Urinary bladder (tissue), 4 donors: ENCODE measurements around the gene RBPJL. TPM values are rescaled to one million over a fixed set of nuclear protein-coding genes. Genes with fewer than 3 reads are reported as not detected.
A peak's percentile ranks its signal among the peaks of the same experiment; 100 is the strongest.

ENCODE experiments used
- DNase-seq: peaks from one replicate; pipeline ENCODE4 v3.0.0-alpha.2; 2015; ENCODE audit errors: extremely low spot score
- H3K27ac ChIP-seq: one replicate; pipeline ENCODE4 v1.5.1; 2013; ENCODE audit warnings: low read depth, mild to moderate bottlenecking, moderate library complexity
- H3K36me3 ChIP-seq: one replicate; pipeline ENCODE4 v1.6.1; 2013; ENCODE audit warnings: mild to moderate bottlenecking, moderate library complexity; ENCODE audit not compliant: insufficient read depth
- H3K4me1 ChIP-seq: one replicate; pipeline ENCODE4 v1.6.1; 2013; ENCODE audit warnings: mild to moderate bottlenecking, moderate library complexity; ENCODE audit not compliant: insufficient read depth
- H3K4me3 ChIP-seq: one replicate; pipeline ENCODE4 v1.5.1; 2013; ENCODE audit warnings: low read depth, low read length
- WGBS: extraction: QIAGEN DNeasy Blood & Tissue Kit; methylation state at CpG from one replicate; pipeline ENCODE4 v1.1.7; 2013; 5-methylcytosine and 5-hydroxymethylcytosine counted together
- polyA plus RNA-seq: library from polyadenylated mRNA; stranded (reverse); fragments of 200-250 nt; gene quantifications from one replicate; pipeline ENCODE4 v1.2.3, GENCODE V29; 2013
- total RNA-seq: library from RNA; depleted of rRNA; stranded (reverse); fragments of >200 nt; gene quantifications from one replicate; pipeline ENCODE4 v1.2.3, GENCODE V29; 2014
- donor health status: healthy with polysubstance abuse.
- donor health status: healthy.

Gene RBPJL
- total and polyA plus RNA-seq, 2 donors, result not detected

DNA sequence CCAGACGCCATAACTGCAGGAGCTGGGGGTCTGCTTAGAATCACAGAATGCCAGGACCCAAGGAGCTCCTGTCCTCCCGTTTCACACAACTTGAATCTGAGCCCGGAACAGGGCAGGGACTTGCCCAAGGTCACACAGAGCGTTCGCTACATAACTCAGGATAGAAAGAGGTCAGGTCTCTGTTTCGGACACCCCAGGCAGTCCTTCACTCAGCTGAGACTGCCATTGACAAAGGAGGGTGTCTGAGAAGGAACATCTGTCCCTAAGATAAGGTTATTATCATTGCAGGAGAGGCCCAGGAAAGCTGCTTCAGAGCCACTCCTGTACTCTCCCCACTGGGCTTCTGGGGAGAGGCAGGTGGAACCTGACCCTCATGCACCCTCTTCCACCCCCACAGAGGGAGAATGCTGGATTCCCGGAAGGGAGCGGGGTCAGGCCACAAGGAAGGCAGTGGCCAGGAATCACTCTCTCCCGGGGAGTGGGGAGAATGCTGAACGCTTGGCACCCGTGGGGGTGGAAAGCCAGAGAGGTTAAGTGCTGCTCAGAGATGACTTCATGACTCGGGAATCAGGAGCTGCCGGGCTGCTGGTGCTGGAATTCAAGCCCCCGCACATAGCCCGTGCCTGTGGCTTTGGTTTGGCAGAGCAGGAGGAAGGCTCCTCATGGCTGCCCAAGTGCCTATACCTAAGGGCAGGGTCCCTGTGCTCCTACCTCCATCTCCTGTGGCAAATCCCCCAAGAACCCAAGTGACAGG is 30.9 kb downstream of the RBPJL start:
- no peak for DNase-seq
- no peak overlapping the region for H3K4me3 ChIP-seq

DNA sequence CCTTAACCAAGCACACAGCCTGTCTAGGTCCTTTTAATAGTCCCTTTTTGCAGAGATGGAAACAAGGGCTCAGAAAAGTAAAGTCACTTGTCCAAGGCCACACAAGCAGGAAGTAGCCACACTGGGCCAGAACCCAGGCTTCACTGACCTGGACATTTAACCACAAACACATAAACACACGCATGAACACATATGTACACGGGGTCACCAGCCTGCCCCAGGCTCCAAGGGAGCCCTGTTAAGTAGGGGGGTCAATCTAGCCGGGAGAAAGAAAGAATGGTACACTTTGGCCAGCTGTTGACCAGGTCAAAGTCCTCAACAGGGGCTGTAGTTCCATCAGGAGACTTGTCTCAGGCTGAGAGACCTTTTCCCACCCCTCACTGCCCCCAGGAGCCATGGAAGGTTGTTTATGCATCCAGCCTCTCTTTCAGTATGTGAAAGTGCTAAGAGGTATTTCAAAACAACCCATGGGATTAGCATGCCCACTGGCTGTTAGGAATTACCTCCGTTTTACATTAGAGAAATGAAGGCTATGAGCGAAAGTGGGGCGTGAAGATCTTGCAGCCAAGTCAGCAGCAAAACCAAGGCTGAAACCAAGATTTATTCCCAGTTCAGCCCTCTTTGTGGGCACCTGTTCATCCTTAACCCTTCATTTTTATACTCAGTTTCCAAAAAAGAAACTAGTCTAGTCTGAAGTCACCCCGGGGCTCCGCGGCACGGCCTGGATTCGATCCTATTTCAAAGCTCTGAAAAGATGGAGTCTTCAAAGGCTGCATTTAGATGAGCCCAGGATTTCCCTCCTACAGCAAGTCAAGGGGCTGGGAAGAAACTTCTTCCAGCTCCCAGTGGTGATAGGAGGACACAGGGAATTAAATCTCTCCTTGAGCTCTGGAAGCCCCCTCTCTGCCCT is 31.7 kb downstream of the RBPJL start:
- Histone ChIP-seq H3K4me3 (no peak overlapping the region), H3K27ac (peak overlapping the region; percentile 14), H3K4me1 (no peaks in the 10 kb centered on the region), H3K36me3 (no peaks in the 10 kb centered on the region)
- DNase-seq, result no peak
- 93% methylated on average over 11 of the region's 11 CpGs for WGBS

More for the DNA sequence above, 30.9 kb downstream of the RBPJL start:
- WGBS, result 41% methylated on average over 15 of the region's 15 CpGs
- Histone ChIP-seq H3K27ac (no peak overlapping the region), H3K4me1 (no peaks in the 10 kb centered on the region), H3K36me3 (no peaks in the 10 kb centered on the region)

- Histone ChIP-seq H3K36me3 (no peaks in the 10 kb centered on the region), H3K4me1 (no peaks in the 10 kb centered on the region), H3K27ac (peak overlapping the region; percentile 14), H3K4me3 (no peak overlapping the region)
- WGBS, result 78% methylated on average over 6 of the region's 6 CpGs
- no peak for DNase-seq
Measured at GRCh38 chr20:45339084-45339483, 32.4 kb downstream of the RBPJL start.

DNA sequence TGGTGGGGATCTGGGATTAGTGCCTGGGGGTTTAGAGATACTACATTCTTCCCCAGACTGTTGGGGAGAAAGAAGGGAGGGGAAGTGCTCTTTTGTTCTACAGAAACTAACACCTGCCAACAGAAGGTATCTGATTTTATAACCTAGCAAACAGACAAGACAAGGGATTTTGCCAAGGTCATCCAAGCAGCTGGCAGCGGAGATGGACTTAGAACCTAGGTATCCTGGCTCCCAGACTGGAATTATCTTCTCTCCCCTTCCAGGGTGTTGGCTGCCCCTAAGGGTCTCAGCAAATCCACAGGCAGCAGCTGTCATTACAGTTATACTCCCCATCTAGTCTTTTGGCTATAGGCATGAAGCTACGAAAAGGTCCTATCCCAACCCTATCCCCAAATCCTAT is 33.2 kb downstream of the RBPJL start:
- no peaks in the 10 kb centered on the region for H3K36me3 ChIP-seq
- 98% methylated on average over 2 of the region's 2 CpGs for WGBS
- no peak overlapping the region for H3K27ac ChIP-seq
- DNase-seq, result no peak
- H3K4me1 ChIP-seq, result no peaks in the 10 kb centered on the region
- H3K4me3 ChIP-seq, result no peak overlapping the region

- DNase-seq, result no peak
- WGBS, result 71% methylated on average over 5 of the region's 5 CpGs
- no peaks in the 10 kb centered on the region for H3K36me3 ChIP-seq
- H3K4me3 ChIP-seq, result no peak overlapping the region
- H3K4me1 ChIP-seq, result no peaks in the 10 kb centered on the region
- H3K27ac ChIP-seq, result no peak overlapping the region
Measured at GRCh38 chr20:45340236-45340847, 33.7 kb downstream of the RBPJL start.

DNA sequence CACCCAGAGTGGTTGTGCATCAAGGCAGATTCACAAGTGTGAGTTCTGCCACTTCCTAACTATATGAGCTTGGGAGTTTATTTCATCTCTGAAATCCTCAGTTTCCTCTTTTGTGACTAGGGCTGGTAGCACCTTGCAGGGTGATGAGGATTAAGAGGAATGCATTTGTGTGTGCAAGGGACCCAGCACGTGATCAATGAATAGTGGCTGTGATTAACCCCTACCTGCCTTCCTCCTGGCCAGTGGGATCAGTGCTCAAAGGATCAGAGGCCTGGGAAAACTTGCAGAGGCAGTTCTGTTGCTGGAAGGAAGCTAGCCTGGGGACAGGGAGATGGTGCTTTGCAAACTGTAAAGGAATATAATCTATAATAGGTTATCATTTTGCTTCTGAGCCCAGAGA is 34.3 kb downstream of the RBPJL start:
- Histone ChIP-seq H3K4me3 (no peak overlapping the region), H3K4me1 (no peaks in the 10 kb centered on the region), H3K27ac (no peak overlapping the region), H3K36me3 (no peaks in the 10 kb centered on the region)
- DNase-seq, result no peak
- whole genome bisulfite sequencing, result 54% methylated on average over 1 of the region's 1 CpG

GRCh38 chr20:45341579-45341938 is 34.9 kb downstream of the RBPJL start:
- peak overlapping the region; percentile 95 for H3K27ac ChIP-seq
- DNase-seq, result no peak
- H3K36me3 ChIP-seq, result no peaks in the 10 kb centered on the region
- H3K4me1 ChIP-seq, result no peaks in the 10 kb centered on the region
- WGBS, result 33% methylated on average over 3 of the region's 3 CpGs
- no peak overlapping the region for H3K4me3 ChIP-seq

DNA sequence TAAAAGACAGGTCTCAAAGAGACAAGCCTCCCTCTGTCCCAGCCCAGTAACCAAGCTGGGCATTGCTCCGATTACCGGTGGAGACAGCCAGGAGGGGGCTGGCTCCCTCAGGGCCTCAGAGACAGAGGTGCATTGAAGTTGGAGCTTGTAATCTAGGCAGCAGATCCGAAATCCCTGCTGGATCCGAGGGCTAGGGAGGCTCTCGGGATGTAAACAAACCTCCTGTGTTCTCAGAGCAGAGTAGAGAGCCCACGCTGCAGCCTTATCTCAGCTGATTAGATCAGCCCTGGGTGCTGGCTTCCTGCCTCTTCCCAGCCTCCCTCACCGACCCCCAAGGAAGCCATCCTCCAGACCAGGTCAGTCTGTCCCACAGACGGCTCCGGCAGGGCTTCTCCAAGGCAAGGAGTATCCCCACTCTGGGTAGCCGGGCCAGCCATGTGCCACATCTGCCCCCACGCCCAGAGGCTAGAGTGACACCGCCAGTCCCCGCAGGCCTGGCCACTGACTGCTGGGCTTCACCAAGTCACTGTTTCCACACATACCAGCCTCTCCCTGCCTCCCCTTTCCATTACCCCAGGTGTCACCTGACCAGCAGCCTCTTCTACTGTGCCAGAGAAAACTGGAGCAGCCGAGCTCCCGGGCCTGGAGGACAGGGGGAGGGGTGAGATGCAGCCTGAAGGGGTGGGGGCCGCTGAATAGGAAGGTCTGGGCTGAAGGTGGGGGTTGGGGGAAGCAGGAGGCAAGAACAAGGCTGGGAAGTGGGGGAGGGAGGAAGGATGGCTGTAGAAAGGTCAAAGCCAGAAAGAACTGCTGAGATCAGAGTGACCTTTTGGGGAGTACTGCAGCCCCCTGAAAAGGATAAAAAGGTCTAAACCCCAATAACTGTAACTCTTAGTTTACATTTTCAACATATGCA is 35.6 kb downstream of the RBPJL start:
- DNase-seq, result no peak
- no peaks in the 10 kb centered on the region for H3K4me1 ChIP-seq
- 21% methylated on average over 16 of the region's 16 CpGs for WGBS

GRCh38 chr20:45342855-45343531 is 36.4 kb downstream of the RBPJL start:
- H3K27ac ChIP-seq, result peak overlapping the region; percentile 95
- no peak overlapping the region for H3K4me3 ChIP-seq
- WGBS, result 53% methylated on average over 6 of the region's 6 CpGs

More for the DNA sequence above, 35.6 kb downstream of the RBPJL start:
- H3K27ac ChIP-seq, result peak overlapping the region; percentile 95
- H3K36me3 ChIP-seq, result no peaks in the 10 kb centered on the region
- H3K4me3 ChIP-seq, result no peak overlapping the region

DNA sequence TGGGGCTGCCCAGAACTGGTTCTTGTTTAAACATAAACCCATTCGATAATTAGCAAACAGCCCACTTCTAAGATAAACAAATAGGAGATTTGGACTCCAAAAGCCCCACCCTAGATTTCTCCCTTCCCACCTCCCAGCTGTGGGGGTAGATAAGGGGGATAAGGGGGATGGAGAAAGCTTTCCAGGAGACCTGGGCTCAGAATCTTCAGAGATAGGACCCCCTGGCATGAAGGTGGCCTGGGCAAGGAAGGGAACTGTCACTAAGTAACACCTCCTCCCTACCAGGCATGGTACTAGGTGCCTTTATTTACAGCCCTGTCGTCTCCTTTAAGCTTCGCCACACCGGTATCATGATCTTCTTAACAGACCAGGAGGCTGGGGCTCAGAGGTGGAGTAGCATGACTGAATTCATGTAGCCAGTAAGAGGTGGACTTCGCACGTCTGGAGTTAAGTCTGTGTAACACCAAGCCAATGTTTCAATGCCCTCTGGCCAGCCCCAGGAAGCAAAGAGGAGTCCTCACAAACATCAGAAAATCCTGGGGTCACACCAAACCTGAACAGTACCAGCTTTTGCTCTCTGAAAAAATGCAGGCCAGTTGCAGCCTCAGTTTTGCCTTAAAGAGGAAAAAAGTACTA is 37.0 kb downstream of the RBPJL start:
- Histone ChIP-seq H3K4me3 (no peak overlapping the region), H3K36me3 (no peaks in the 10 kb centered on the region), H3K27ac (peak overlapping the region; percentile 95), H3K4me1 (no peaks in the 10 kb centered on the region)
- no peak for DNase-seq
- 40% methylated on average over 6 of the region's 6 CpGs for WGBS

More at GRCh38 chr20:45342855-45343531, 36.4 kb downstream of the RBPJL start:
- H3K36me3 ChIP-seq, result no peaks in the 10 kb centered on the region
- DNase-seq, result no peak
- no peaks in the 10 kb centered on the region for H3K4me1 ChIP-seq

DNA sequence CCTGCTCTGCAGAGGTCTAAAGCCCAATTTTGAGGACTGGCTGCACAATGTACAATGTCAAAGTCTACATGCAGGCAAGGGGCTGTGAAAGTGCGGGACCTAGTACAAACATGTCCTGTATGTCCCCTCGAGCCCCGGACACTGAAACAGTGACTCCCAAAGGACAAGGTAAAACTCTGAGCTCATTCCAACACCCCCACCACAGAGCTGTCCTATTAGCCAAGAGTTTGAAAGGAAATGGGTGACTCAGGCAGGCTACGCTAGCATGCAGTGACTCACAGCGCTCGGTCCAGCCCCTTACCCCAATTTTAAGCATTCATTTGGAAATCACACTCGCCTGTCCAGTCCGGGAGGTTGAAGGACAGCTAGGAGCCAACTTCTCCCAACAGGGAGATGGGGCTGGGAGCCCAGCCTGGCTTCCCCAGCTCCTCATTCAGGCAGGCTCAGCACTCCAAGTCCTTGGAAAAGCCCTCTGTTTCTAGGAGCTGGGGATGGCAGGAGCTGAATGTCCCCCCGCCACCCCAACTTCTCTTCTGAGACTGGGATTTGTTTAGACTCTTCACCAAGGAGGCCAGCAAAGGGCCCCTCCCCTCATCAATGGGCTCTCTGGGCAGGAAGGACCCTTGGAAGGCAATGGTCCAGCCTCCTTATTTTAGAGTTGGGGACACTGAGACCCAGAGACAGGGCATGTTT is 37.7 kb downstream of the RBPJL start:
- H3K4me1 ChIP-seq, result no peaks in the 10 kb centered on the region
- whole genome bisulfite sequencing, result 42% methylated on average over 9 of the region's 9 CpGs
- no peak overlapping the region for H3K4me3 ChIP-seq

More for the DNA sequence above, 37.7 kb downstream of the RBPJL start:
- Histone ChIP-seq H3K36me3 (no peaks in the 10 kb centered on the region), H3K27ac (peak overlapping the region; percentile 95)
- no peak for DNase-seq
